SHP77 (cell line): ENCODE data around the gene TTC22.

Experiments
- DNase-seq, 2 experiments: peaks; one replicate each; lab custom pipeline; 2025; lab: John Stamatoyannopoulos, UW

The TTC22 gene

GRCh38 chr1:54751426-54751825 lies 49.7 kb downstream of the TTC22 start:
- no peak for DNase-seq

- no peak for DNase-seq
Measured at GRCh38 chr1:54750596-54750995, 50.5 kb downstream of the TTC22 start.

- DNase-seq, result no peak
Measured at GRCh38 chr1:54748094-54748835, 52.9 kb downstream of the TTC22 start.

- DNase-seq, result no peak
Measured at GRCh38 chr1:54745864-54746263, 55.3 kb downstream of the TTC22 start.

- DNase-seq, result no peak
Measured at GRCh38 chr1:54745274-54745673, 55.8 kb downstream of the TTC22 start.

- no peak for DNase-seq
Measured at GRCh38 chr1:54744696-54745095, 56.4 kb downstream of the TTC22 start.

- DNase-seq, result no peak
Measured at GRCh38 chr1:54743416-54744226, 57.5 kb downstream of the TTC22 start.

GRCh38 chr1:54742282-54742681 lies 58.8 kb downstream of the TTC22 start:
- DNase-seq, result no peak

GRCh38 chr1:54741531-54741930 lies 59.6 kb downstream of the TTC22 start:
- DNase-seq, result no peak

- no peak for DNase-seq
Measured at GRCh38 chr1:54738244-54738643, 62.9 kb downstream of the TTC22 start.

GRCh38 chr1:54736685-54737084 lies 64.4 kb downstream of the TTC22 start:
- DNase-seq, result no peak
